Measurements from ENCODE around the gene SORBS2. TPM values are rescaled to one million over a fixed set of nuclear protein-coding genes. Genes with fewer than 3 reads are reported as not detected.

SORBS2 gene
- total and polyA plus RNA-seq, 4 donors: 49.1 to 83.5 (median 66.4) TPM

GRCh38 chr4:185781555-185782215 lies 30.3 kb downstream of the SORBS2 start:
- Histone ChIP-seq H3K4me3 (ENCODE audit: low read depth, low read length) (no peak overlapping the region), H3K36me3 (ENCODE audit: control insufficient read depth, insufficient read depth, low read length) (peaks cover 6% of the 10 kb centered on the region), H3K4me1 (ENCODE audit: control insufficient read depth, insufficient read depth, low read length) (no peaks in the 10 kb centered on the region), H3K9me3 (ENCODE audit: control insufficient read depth, insufficient read depth, low read length) (no peaks in the 10 kb centered on the region), H3K27me3 (ENCODE audit: control insufficient read depth, insufficient read depth, low read length) (no peaks in the 10 kb centered on the region), H3K27ac (ENCODE audit: low read depth, low read length) (no peak overlapping the region)
- WGBS (ENCODE audit: insufficient coverage): 80% methylated on average over 5 of the region's 15 CpGs
- DNase-seq (ENCODE audit: low read depth in 4 of 6, low spot score in 6 of 6): no peak

DNA sequence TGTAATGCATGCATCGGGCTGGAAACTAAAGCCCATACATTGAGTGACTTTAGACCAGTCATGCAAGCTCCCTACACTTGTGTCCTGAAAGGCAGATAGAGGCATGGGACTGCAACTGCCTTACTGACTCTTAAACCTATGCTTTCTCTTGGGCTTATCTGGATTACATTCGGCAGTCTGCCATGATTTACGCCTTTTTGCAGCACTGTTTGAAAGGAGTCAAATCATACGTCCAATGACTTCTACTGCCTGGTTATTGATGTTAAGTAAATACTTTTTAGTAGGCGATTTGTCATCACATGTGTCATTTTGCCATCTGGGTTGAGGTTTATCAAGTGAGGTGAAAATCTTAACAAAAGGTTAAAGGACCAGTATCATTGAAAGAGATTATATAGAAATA lies 31.5 kb downstream of the SORBS2 start:
- no peak for DNase-seq (ENCODE audit: low read depth in 4 of 6, low spot score in 6 of 6)

GRCh38 chr4:185779517-185779916 lies 32.5 kb downstream of the SORBS2 start:
- Histone ChIP-seq H3K4me1 (ENCODE audit: control insufficient read depth, insufficient read depth, low read length) (peaks cover 2% of the 10 kb centered on the region), H3K36me3 (ENCODE audit: control insufficient read depth, insufficient read depth, low read length) (peaks cover 6% of the 10 kb centered on the region), H3K27me3 (ENCODE audit: control insufficient read depth, insufficient read depth, low read length) (no peaks in the 10 kb centered on the region), H3K9me3 (ENCODE audit: control insufficient read depth, insufficient read depth, low read length) (no peaks in the 10 kb centered on the region), H3K27ac (ENCODE audit: low read depth, low read length) (no peak overlapping the region), H3K4me3 (ENCODE audit: low read depth, low read length) (no peak overlapping the region)
- DNase-seq (ENCODE audit: low read depth in 4 of 6, low spot score in 6 of 6): no peak
- WGBS (ENCODE audit: insufficient coverage): no CpG with 5 or more reads among the region's 3 CpGs

More for the DNA sequence above, 31.5 kb downstream of the SORBS2 start:
- Histone ChIP-seq H3K4me3 (ENCODE audit: low read depth, low read length) (no peak overlapping the region), H3K9me3 (ENCODE audit: control insufficient read depth, insufficient read depth, low read length) (no peaks in the 10 kb centered on the region), H3K27me3 (ENCODE audit: control insufficient read depth, insufficient read depth, low read length) (no peaks in the 10 kb centered on the region), H3K4me1 (ENCODE audit: control insufficient read depth, insufficient read depth, low read length) (peaks cover 2% of the 10 kb centered on the region), H3K27ac (ENCODE audit: low read depth, low read length) (no peak overlapping the region), H3K36me3 (ENCODE audit: control insufficient read depth, insufficient read depth, low read length) (peaks cover 6% of the 10 kb centered on the region)
- WGBS (ENCODE audit: insufficient coverage): 87% methylated on average over 4 of the region's 5 CpGs

GRCh38 chr4:185778307-185778706 lies 33.7 kb downstream of the SORBS2 start:
- H3K27ac ChIP-seq (ENCODE audit: low read depth, low read length): no peak overlapping the region

DNA sequence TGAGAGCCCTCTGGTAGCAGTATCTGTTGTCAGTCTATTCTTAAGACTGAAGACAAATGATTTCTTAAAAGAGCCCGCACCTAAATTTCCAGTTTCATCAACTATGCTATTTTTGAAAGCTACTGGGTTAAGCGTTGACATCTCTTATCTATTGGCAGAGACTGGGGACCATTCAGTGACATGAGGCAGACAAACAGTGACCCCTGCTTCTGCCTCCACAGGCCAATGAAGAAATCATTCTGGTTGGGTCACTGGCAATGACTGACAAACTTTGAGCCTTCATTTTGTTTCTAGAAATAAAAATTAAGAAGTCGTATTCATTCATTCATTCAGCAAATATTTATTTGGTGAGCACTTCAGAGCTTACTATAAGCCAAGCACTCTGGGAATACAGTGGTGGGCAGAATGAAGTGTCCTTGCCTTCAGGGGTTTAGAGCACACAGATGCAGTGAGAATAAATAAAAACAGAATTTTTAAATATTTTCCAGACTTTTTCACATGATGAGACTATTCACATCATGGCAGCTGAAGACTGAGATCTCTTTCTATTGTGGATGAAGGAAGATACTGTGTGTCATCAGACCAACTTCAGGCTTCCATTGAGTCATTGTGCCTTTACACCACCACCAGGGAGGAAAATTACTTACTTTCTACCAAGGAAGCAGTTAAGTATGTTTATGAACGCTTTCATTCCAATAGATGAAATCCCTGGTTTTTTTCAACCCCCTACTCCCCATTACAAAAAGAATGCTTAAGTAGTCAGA lies 36.0 kb downstream of the SORBS2 start:
- no peak overlapping the region for H3K27ac ChIP-seq (ENCODE audit: low read depth, low read length)
- no peaks in the 10 kb centered on the region for H3K27me3 ChIP-seq (ENCODE audit: control insufficient read depth, insufficient read depth, low read length)
- no peaks in the 10 kb centered on the region for H3K36me3 ChIP-seq (ENCODE audit: control insufficient read depth, insufficient read depth, low read length)
- 100% methylated on average over 2 of the region's 4 CpGs for WGBS (ENCODE audit: insufficient coverage)
- DNase-seq (ENCODE audit: low read depth in 4 of 6, low spot score in 6 of 6): no peak
- no peaks in the 10 kb centered on the region for H3K9me3 ChIP-seq (ENCODE audit: control insufficient read depth, insufficient read depth, low read length)
- peaks cover 2% of the 10 kb centered on the region for H3K4me1 ChIP-seq (ENCODE audit: control insufficient read depth, insufficient read depth, low read length)
- H3K4me3 ChIP-seq (ENCODE audit: low read depth, low read length): no peak overlapping the region

More at GRCh38 chr4:185778307-185778706, 33.7 kb downstream of the SORBS2 start:
- no peak for DNase-seq (ENCODE audit: low read depth in 4 of 6, low spot score in 6 of 6)
- H3K27me3 ChIP-seq (ENCODE audit: control insufficient read depth, insufficient read depth, low read length): no peaks in the 10 kb centered on the region
- peaks cover 2% of the 10 kb centered on the region for H3K4me1 ChIP-seq (ENCODE audit: control insufficient read depth, insufficient read depth, low read length)
- 89% methylated on average over 3 of the region's 11 CpGs for WGBS (ENCODE audit: insufficient coverage)
- H3K4me3 ChIP-seq (ENCODE audit: low read depth, low read length): no peak overlapping the region
- H3K36me3 ChIP-seq (ENCODE audit: control insufficient read depth, insufficient read depth, low read length): peaks cover 4% of the 10 kb centered on the region
- H3K9me3 ChIP-seq (ENCODE audit: control insufficient read depth, insufficient read depth, low read length): no peaks in the 10 kb centered on the region

DNA sequence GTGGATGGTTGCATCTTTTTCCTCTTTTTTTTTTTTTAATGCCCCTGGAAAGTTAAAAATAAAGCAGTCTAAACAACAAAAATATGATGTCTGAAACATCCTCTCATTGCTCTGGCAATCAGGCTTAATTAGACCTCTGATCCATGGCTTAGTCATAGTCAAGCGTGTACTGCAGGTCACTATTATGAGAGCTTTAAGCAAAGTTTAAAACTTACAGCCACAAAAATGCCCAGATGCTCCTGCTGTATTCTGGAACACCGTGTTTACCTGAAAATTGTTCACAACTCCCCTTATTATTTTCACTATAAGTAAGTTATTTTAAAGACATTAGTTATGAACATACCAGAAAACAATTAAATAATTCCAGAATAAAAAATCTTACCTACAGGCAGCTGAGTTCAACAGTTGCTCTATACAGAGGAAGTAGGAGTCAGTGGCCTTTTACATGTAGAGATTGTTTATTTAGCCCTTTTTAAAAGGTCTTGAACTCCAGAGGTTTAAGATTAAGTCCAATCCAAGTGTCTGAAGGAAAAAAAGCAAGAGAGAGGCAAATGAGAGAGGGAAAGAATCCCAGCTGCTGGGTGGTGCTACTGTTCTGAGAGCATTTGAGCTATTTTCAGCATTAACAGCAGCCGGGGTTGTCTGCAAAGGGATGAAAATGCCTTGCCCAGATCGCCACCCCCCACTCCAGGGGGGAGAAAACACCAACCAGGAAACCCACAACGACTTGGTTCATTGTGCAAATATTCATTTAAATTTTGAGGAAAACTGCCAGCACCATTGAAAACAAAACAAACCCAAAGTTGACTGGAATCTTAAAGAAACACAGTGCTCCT lies 36.9 kb downstream of the SORBS2 start:
- DNase-seq (ENCODE audit: low read depth in 4 of 6, low spot score in 6 of 6): peak in 1 of 6 donors; percentile 29
- WGBS (ENCODE audit: insufficient coverage): 13% methylated on average over 3 of the region's 5 CpGs
- no peak overlapping the region for H3K4me3 ChIP-seq (ENCODE audit: low read depth, low read length)

GRCh38 chr4:185774131-185774653 lies 37.8 kb downstream of the SORBS2 start:
- DNase-seq (ENCODE audit: low read depth in 4 of 6, low spot score in 6 of 6): no peak
- Histone ChIP-seq H3K36me3 (ENCODE audit: control insufficient read depth, insufficient read depth, low read length) (no peaks in the 10 kb centered on the region), H3K4me3 (ENCODE audit: low read depth, low read length) (peak overlapping the region; percentile 1), H3K27ac (ENCODE audit: low read depth, low read length) (no peak overlapping the region), H3K27me3 (ENCODE audit: control insufficient read depth, insufficient read depth, low read length) (no peaks in the 10 kb centered on the region), H3K4me1 (ENCODE audit: control insufficient read depth, insufficient read depth, low read length) (peaks cover 2% of the 10 kb centered on the region), H3K9me3 (ENCODE audit: control insufficient read depth, insufficient read depth, low read length) (no peaks in the 10 kb centered on the region)
- WGBS (ENCODE audit: insufficient coverage): 37% methylated on average over 7 of the region's 8 CpGs

More for the DNA sequence above, 36.9 kb downstream of the SORBS2 start:
- H3K27ac ChIP-seq (ENCODE audit: low read depth, low read length): no peak overlapping the region
- H3K9me3 ChIP-seq (ENCODE audit: control insufficient read depth, insufficient read depth, low read length): no peaks in the 10 kb centered on the region
- H3K27me3 ChIP-seq (ENCODE audit: control insufficient read depth, insufficient read depth, low read length): no peaks in the 10 kb centered on the region
- H3K36me3 ChIP-seq (ENCODE audit: control insufficient read depth, insufficient read depth, low read length): no peaks in the 10 kb centered on the region
- peaks cover 2% of the 10 kb centered on the region for H3K4me1 ChIP-seq (ENCODE audit: control insufficient read depth, insufficient read depth, low read length)

- no peak overlapping the region for H3K27ac ChIP-seq (ENCODE audit: low read depth, low read length)
- H3K27me3 ChIP-seq (ENCODE audit: control insufficient read depth, insufficient read depth, low read length): no peaks in the 10 kb centered on the region
- H3K4me3 ChIP-seq (ENCODE audit: low read depth, low read length): no peak overlapping the region
- H3K4me1 ChIP-seq (ENCODE audit: control insufficient read depth, insufficient read depth, low read length): peaks cover 2% of the 10 kb centered on the region
- 57% methylated on average over 8 of the region's 11 CpGs for WGBS (ENCODE audit: insufficient coverage)
- no peaks in the 10 kb centered on the region for H3K9me3 ChIP-seq (ENCODE audit: control insufficient read depth, insufficient read depth, low read length)
- no peaks in the 10 kb centered on the region for H3K36me3 ChIP-seq (ENCODE audit: control insufficient read depth, insufficient read depth, low read length)
- no peak for DNase-seq (ENCODE audit: low read depth in 4 of 6, low spot score in 6 of 6)
These were observed 38.6 kb downstream of the SORBS2 start for GRCh38 chr4:185773419-185773818.

DNA sequence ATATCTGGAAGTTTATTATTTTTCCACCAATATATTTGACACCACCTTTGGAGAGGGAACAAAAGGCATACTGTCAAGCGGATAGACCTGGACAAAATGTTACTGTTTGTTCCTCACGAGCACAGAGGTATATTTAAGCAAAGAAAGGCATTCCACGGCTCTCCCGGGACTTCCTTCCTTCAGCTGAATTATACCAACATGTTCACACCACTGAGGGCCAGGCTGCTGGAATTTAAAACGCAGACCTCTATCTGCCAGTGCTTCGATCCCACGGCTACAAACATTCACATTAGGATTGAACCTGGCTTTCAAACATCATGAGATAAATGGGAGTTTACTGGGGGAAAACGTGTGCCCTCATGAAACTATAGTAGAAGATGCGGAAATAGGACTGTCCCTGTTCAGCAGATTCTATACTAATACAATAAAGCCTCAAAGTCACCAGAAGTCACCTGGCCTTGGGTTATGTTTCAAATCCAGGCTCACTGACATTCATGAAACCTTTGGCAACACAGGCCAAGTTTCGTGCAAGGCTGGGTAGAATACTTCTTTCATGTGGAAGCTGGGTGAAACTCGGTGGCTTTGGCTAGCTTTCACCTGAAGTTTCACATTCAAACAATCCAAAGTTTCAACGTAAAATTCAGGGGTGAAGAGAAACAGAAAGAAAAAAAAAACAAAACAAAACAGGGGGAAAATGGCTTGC lies 39.5 kb downstream of the SORBS2 start:
- no peak for DNase-seq (ENCODE audit: low read depth in 4 of 6, low spot score in 6 of 6)
- Histone ChIP-seq H3K36me3 (ENCODE audit: control insufficient read depth, insufficient read depth, low read length) (no peaks in the 10 kb centered on the region), H3K27ac (ENCODE audit: low read depth, low read length) (peak overlapping the region; percentile 33), H3K9me3 (ENCODE audit: control insufficient read depth, insufficient read depth, low read length) (no peaks in the 10 kb centered on the region), H3K4me1 (ENCODE audit: control insufficient read depth, insufficient read depth, low read length) (peaks cover 2% of the 10 kb centered on the region), H3K4me3 (ENCODE audit: low read depth, low read length) (no peak overlapping the region), H3K27me3 (ENCODE audit: control insufficient read depth, insufficient read depth, low read length) (no peaks in the 10 kb centered on the region)
- WGBS (ENCODE audit: insufficient coverage): 69% methylated on average over 4 of the region's 12 CpGs

All from spinal cord (tissue), 10 donors.